Lung (tissue), 12 donors: ENCODE data around the gene STRIT1. TPM values are rescaled to one million over a fixed set of nuclear protein-coding genes. Genes with fewer than 3 reads are reported as not detected.
"Not testable (repeated sequence)": the region's sequence is repeated elsewhere in the genome, so short reads cannot be mapped to it uniquely, and the experiment has no call there.

ENCODE experiments used
- ATAC-seq: fragments of 200-7000 bp; cut with Tn5 transposase; one replicate; pipeline ENCODE4 v1.9.1; 2020; ENCODE audit warnings: moderate number of reproducible peaks; ENCODE audit not compliant: insufficient read depth, low FRiP score
- DNase-seq, 3 donors: peaks; one replicate each; pipeline ENCODE4 v3.0.0-alpha.2; 2013 to 2017
- H3K27ac ChIP-seq, 2 donors: one replicate each; pipeline ENCODE4 v1.5.1; 2013; ENCODE audit warnings: mild to moderate bottlenecking in 2 of 2, moderate library complexity in 2 of 2, control low read depth in 1 of 2, inconsistent platforms in 1 of 2, low read depth in 1 of 2, low read length in 1 of 2
- H3K27me3 ChIP-seq, 3 donors: one replicate each; pipeline ENCODE4 v1.5.1; 2013; ENCODE audit warnings: low read length in 2 of 3; ENCODE audit not compliant: control insufficient read depth in 3 of 3, insufficient read depth in 3 of 3
- H3K36me3 ChIP-seq, 4 donors: one replicate each; pipeline ENCODE4 v1.5.1; 2013; ENCODE audit warnings: low read length in 4 of 4, mild to moderate bottlenecking in 1 of 4, moderate library complexity in 1 of 4; ENCODE audit not compliant: control insufficient read depth in 4 of 4, insufficient read depth in 4 of 4
- H3K4me1 ChIP-seq, 5 donors: one replicate each; pipeline ENCODE4 v1.5.1; 2013; ENCODE audit warnings: low read length in 5 of 5, mild to moderate bottlenecking in 2 of 5, moderate library complexity in 1 of 5; ENCODE audit not compliant: control insufficient read depth in 5 of 5, insufficient read depth in 5 of 5
- H3K4me3 ChIP-seq: one replicate; pipeline ENCODE4 v1.5.1; 2013; ENCODE audit warnings: mild to moderate bottlenecking, control low read depth, moderate library complexity
- H3K9ac ChIP-seq, 2 donors: one replicate each; pipeline ENCODE4 v1.5.1; 2013; ENCODE audit warnings: low read length in 2 of 2, control low read depth in 1 of 2; ENCODE audit not compliant: insufficient read depth in 1 of 2
- H3K9me3 ChIP-seq, 4 donors: one replicate each; pipeline ENCODE4 v1.5.1; 2013; ENCODE audit warnings: low read length in 3 of 4, mild to moderate bottlenecking in 1 of 4, moderate library complexity in 1 of 4; ENCODE audit not compliant: control insufficient read depth in 4 of 4, insufficient read depth in 3 of 4
- CTCF ChIP-seq: IDR thresholded peaks from 2 replicates; pipeline ENCODE4 v1.5.1; 2012; ENCODE audit warnings: mild to moderate bottlenecking; ENCODE audit errors: control extremely low read depth, extremely low read depth
- WGBS, 2 donors: extraction: QIAGEN DNeasy Blood & Tissue Kit; methylation state at CpG; one replicate each; pipeline ENCODE4 v1.1.7; 2013; 5-methylcytosine and 5-hydroxymethylcytosine counted together
- polyA plus RNA-seq, 2 donors: library from polyadenylated mRNA; stranded (reverse); fragments of 200-250 nt; gene quantifications; one replicate each; pipeline ENCODE4 v1.2.1, GENCODE V29; 2013
- total RNA-seq, 2 donors: library from RNA; depleted of rRNA in 1 of 2; stranded (reverse); fragments of >200 nt in 1 of 2; gene quantifications; one replicate each; pipeline ENCODE4 v1.2.1, GENCODE V29; 2014 to 2021
- donor health status: control.
- donor health status: control.
- donor health status: Bipolar disorder and iron deficiency.
- donor health status: healthy.
- donor health status: DM: yes; HTN: yes; CAD: no.

The STRIT1 gene
- total and polyA plus RNA-seq, 4 donors = not detected

DNA sequence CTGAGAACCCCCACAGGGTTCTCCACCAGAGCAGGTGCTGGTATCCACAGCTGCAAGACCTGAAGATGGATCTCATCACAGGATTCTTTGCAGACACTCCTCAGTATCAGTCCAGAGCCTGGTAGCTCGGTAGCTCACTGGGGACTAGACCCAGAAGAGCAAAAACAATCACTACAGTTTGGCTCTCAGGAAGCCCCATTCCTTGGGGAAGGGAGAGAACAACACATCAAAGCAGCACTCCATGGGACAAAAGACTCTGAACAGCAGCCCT lies 22.2 kb downstream of the STRIT1 start:
- Histone ChIP-seq H3K4me3 (no peak overlapping the region), H3K27me3 (no peaks in the 10 kb centered on the region), H3K36me3 (no peaks in the 10 kb centered on the region), H3K27ac (no peak overlapping the region), H3K9ac (no peak overlapping the region), H3K9me3 (peaks cover 0 to 3% (median 0%) of the 10 kb centered on the region in 4 donors), H3K4me1 (no peaks in the 10 kb centered on the region)
- ATAC-seq = no peak
- no peak for TF ChIP-seq CTCF
- 86 to 87% methylated on average over 1 of the region's 1 CpG for WGBS, 2 donors
- no peak for DNase-seq

DNA sequence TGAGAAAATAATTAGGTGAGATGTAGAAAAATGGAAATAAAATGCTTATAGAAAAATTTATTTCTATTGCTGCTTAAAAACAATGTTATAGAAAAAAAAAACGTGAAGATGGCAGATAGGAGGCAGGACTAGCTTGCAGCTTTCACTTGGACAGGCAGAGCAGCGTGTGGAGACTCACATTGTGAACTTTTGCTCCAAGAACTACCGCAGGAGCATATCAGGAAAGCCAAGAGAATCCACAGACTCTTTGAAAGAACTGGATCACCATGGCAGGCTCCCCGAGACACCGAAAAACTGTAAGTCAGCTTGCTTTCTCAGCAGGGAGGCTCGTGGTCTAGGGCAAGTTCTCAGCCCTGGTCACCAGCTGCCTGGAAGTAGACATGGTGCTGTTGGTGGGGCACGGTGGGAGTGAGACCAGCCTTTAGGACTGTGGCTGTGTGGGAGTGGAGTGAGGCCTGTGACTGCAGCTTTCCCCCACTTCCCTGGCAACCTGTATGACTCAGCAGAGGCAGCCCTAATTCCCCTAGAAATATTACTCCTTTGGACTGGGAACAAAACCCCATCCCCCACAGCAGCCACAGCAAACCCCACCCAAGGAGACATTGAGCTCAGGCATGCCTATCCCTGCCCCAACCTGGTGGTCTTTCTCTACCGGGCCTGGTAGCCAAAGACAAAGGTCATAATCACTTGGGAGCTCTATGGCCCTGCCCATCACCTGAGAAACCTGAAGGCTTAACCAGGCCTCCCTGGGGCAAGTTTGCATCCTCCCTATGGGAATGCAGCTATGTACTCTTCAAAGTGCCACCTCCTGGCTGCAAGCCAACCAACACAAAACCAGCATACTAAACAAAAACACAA lies 22.8 kb downstream of the STRIT1 start:
- no peak overlapping the region for H3K4me3 ChIP-seq
- WGBS, 2 donors = 80 to 82% methylated on average over 8 of the region's 8 CpGs
- H3K27me3 ChIP-seq = no peaks in the 10 kb centered on the region
- TF ChIP-seq CTCF = no peak
- no peak overlapping the region for H3K27ac ChIP-seq
- H3K36me3 ChIP-seq = no peaks in the 10 kb centered on the region
- H3K4me1 ChIP-seq = no peaks in the 10 kb centered on the region
- ATAC-seq = no peak
- H3K9me3 ChIP-seq = peaks cover 0 to 3% (median 0%) of the 10 kb centered on the region in 4 donors
- no peak for DNase-seq
- H3K9ac ChIP-seq = no peak overlapping the region

DNA sequence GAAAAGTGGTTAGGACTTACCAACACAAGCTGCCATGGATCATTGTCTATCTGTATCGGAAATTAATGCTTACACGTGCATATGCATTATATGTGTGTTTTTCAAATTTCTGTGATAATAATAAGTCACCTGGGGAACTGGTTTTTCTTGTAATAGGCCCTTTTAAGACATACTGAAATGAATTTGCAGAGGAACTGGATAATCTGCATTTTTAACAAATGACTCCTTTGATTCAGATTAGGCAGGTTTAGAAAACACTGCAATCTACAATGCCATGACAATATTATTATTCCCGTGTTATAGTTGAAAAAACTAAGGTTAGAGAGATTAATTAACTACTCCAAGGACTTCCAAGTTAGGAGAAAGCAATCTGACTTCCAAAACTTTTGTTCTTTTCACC lies 23.4 kb downstream of the STRIT1 start:
- H3K36me3 ChIP-seq = no peaks in the 10 kb centered on the region
- peaks cover 0 to 3% (median 0%) of the 10 kb centered on the region in 4 donors for H3K9me3 ChIP-seq
- H3K4me3 ChIP-seq = no peak overlapping the region
- peak in 2 of 3 donors; percentile 31 to 64 for DNase-seq
- H3K9ac ChIP-seq = no peak overlapping the region
- no peaks in the 10 kb centered on the region for H3K27me3 ChIP-seq
- H3K4me1 ChIP-seq = no peaks in the 10 kb centered on the region
- WGBS, 2 donors = 71 to 85% methylated on average over 3 of the region's 3 CpGs
- TF ChIP-seq CTCF = no peak
- no peak for ATAC-seq
- H3K27ac ChIP-seq = no peak overlapping the region

GRCh38 chr3:155262855-155263254 lies 30.6 kb downstream of the STRIT1 start:
- 68 to 74% methylated on average over 2 of the region's 2 CpGs for WGBS, 2 donors
- not testable (repeated sequence) for DNase-seq, H3K4me3 ChIP-seq, H3K4me1 ChIP-seq, H3K9me3 ChIP-seq, H3K36me3 ChIP-seq, H3K27ac ChIP-seq, ATAC-seq, H3K9ac ChIP-seq, H3K27me3 ChIP-seq
